CD14-positive monocyte (primary cell): ENCODE measurements around the gene LTBP2. TPM values are rescaled to one million over a fixed set of nuclear protein-coding genes. Genes with fewer than 3 reads are reported as not detected.

Experiments used
- DNase-seq, 3 donors: peaks; one replicate each; pipeline ENCODE4 v3.0.0-alpha.2; 2011 to 2022
- H2AFZ ChIP-seq: 2 replicates; pipeline ENCODE4 v1.6.0; 2012; ENCODE audit warnings: mild to moderate bottlenecking, low read depth, low read length, inconsistent platforms; ENCODE audit not compliant: insufficient read depth, poor library complexity, severe bottlenecking
- H3K27ac ChIP-seq, 2 donors: 1 replicate in 1 of 2; 2 replicates in 1 of 2; pipeline ENCODE4 v1.5.1; 2012 to 2013; ENCODE audit warnings: low read length in 2 of 2, control low read depth in 1 of 2, inconsistent platforms in 1 of 2, low read depth in 1 of 2, mild to moderate bottlenecking in 1 of 2
- H3K27me3 ChIP-seq, 2 donors: one replicate each; pipeline versions ENCODE4 v1.6.0 to v1.6.1; 2011 to 2013; ENCODE audit warnings: low read length in 2 of 2; ENCODE audit not compliant: control insufficient read depth in 2 of 2, insufficient read depth in 2 of 2
- H3K36me3 ChIP-seq, 2 donors: replicated peaks in 1 of 2; 1 replicate in 1 of 2; 2 replicates in 1 of 2; pipeline versions ENCODE4 v1.5.1 to v1.6.1; 2012 to 2013; ENCODE audit warnings: low read length in 2 of 2, control low read depth in 1 of 2, inconsistent platforms in 1 of 2, mild to moderate bottlenecking in 1 of 2; ENCODE audit not compliant: insufficient read depth in 2 of 2, control insufficient read depth in 1 of 2
- H3K4me1 ChIP-seq, 2 donors: 1 replicate in 1 of 2; 2 replicates in 1 of 2; pipeline versions ENCODE4 v1.5.1 to v1.6.1; 2012 to 2013; ENCODE audit warnings: low read length in 2 of 2, control low read depth in 1 of 2, inconsistent platforms in 1 of 2, mild to moderate bottlenecking in 1 of 2, moderate library complexity in 1 of 2; ENCODE audit not compliant: insufficient read depth in 2 of 2, control insufficient read depth in 1 of 2
- H3K4me2 ChIP-seq: replicated peaks from 2 replicates; pipeline ENCODE3; 2012; ENCODE audit warnings: low read length, moderate library complexity, mild to moderate bottlenecking; ENCODE audit not compliant: poor library complexity, severe bottlenecking; ENCODE audit errors: extremely low read depth
- H3K4me3 ChIP-seq, 3 experiments: fragments of 200-600 bp in 1 of 3; sonication (generic) in 1 of 3; replicated peaks in 1 of 3; 1 replicate in 2 of 3; 2 replicates in 1 of 3; pipeline ENCODE4 v1.5.1; 2011 to 2013; ENCODE audit warnings: low read length in 3 of 3, mild to moderate bottlenecking in 3 of 3, control low read depth in 2 of 3, low read depth in 2 of 3, inconsistent platforms in 1 of 3, moderate library complexity in 1 of 3
- H3K79me2 ChIP-seq: 2 replicates; pipeline ENCODE4 v1.6.0; 2012; ENCODE audit warnings: mild to moderate bottlenecking, control low read depth, inconsistent platforms, low read length, moderate library complexity; ENCODE audit not compliant: insufficient read depth
- H3K9ac ChIP-seq: 2 replicates; pipeline ENCODE4 v1.6.0; 2017; ENCODE audit warnings: low read length, mild to moderate bottlenecking; ENCODE audit not compliant: insufficient read depth, poor library complexity, severe bottlenecking
- H3K9me3 ChIP-seq, 2 donors: replicated peaks in 1 of 2; 1 replicate in 1 of 2; 2 replicates in 1 of 2; pipeline versions ENCODE4 v1.5.1 to v1.6.1; 2012 to 2013; ENCODE audit warnings: low read length in 2 of 2, control low read depth in 1 of 2; ENCODE audit not compliant: control insufficient read depth in 1 of 2, insufficient read depth in 1 of 2
- H4K20me1 ChIP-seq: 2 replicates; pipeline ENCODE4 v1.6.0; 2012; ENCODE audit warnings: mild to moderate bottlenecking, low read length, control low read depth, moderate library complexity; ENCODE audit not compliant: insufficient read depth
- H3K27ac Mint-ChIP-seq, 7 donors: one replicate each; pipeline ENCODE4 v1.8.0; 2020; ENCODE audit warnings: mild to moderate bottlenecking in 7 of 7, mixed read lengths in 7 of 7, moderate library complexity in 6 of 7, inconsistent platforms in 2 of 7
- H3K27me3 Mint-ChIP-seq, 3 donors: one replicate each; pipeline ENCODE4 v1.8.0; 2021 to 2022; ENCODE audit warnings: low read depth in 3 of 3, mild to moderate bottlenecking in 3 of 3, mixed read lengths in 3 of 3, moderate library complexity in 3 of 3, inconsistent platforms in 1 of 3
- H3K36me3 Mint-ChIP-seq, 2 donors: one replicate each; pipeline ENCODE4 v1.8.0; 2020; ENCODE audit warnings: mixed read lengths in 2 of 2, inconsistent platforms in 1 of 2, mild to moderate bottlenecking in 1 of 2
- H3K4me1 Mint-ChIP-seq: one replicate; pipeline ENCODE4 v1.8.0; 2020; ENCODE audit warnings: mild to moderate bottlenecking, mixed read lengths
- H3K4me3 Mint-ChIP-seq, 2 donors: one replicate each; pipeline ENCODE4 v1.8.0; 2020; ENCODE audit warnings: mild to moderate bottlenecking in 2 of 2, mixed read lengths in 2 of 2, moderate library complexity in 1 of 2
- H3K9me3 Mint-ChIP-seq, 7 donors: one replicate each; pipeline ENCODE4 v1.8.0; 2020 to 2022; ENCODE audit warnings: mixed read lengths in 7 of 7, mild to moderate bottlenecking in 6 of 7, moderate library complexity in 6 of 7, inconsistent platforms in 2 of 7
- CTCF ChIP-seq: fragments of 200-600 bp; IDR thresholded peaks from one replicate; pipeline ENCODE4 v1.8.0; 2022; ENCODE audit warnings: antibody characterized with exemption, mild to moderate bottlenecking
- WGBS: methylation state at CpG from one replicate; pipeline ENCODE4 v1.1.5; 2013; ENCODE audit warnings: missing lambda C conversion rate; ENCODE audit not compliant: insufficient coverage; 5-methylcytosine and 5-hydroxymethylcytosine counted together
- intact Hi-C, 2 donors: fragments of 100-400 bp; cut with micrococcal nuclease; formaldehyde crosslinking; loops; one replicate each; pipeline versions ENCODE4 v1.15.0 to v1.15.1; 2023
- polyA plus RNA-seq, 3 donors: library from polyadenylated mRNA; depleted of rRNA in 1 of 3; unstranded in 2 of 3; stranded (reverse) in 1 of 3; fragments of 300-500 nt in 2 of 3; fragments of >200 nt in 1 of 3; fragmentation: Illumina TruSeq in 2 of 3; gene quantifications; 1 replicate in 2 of 3; 2 replicates in 1 of 3; pipeline ENCODE4 v1.2.3, GENCODE V29; 2012 to 2021

LTBP2 gene
- polyA plus RNA-seq, 3 donors = 0.04 to 0.24 (median 0.11) TPM

DNA sequence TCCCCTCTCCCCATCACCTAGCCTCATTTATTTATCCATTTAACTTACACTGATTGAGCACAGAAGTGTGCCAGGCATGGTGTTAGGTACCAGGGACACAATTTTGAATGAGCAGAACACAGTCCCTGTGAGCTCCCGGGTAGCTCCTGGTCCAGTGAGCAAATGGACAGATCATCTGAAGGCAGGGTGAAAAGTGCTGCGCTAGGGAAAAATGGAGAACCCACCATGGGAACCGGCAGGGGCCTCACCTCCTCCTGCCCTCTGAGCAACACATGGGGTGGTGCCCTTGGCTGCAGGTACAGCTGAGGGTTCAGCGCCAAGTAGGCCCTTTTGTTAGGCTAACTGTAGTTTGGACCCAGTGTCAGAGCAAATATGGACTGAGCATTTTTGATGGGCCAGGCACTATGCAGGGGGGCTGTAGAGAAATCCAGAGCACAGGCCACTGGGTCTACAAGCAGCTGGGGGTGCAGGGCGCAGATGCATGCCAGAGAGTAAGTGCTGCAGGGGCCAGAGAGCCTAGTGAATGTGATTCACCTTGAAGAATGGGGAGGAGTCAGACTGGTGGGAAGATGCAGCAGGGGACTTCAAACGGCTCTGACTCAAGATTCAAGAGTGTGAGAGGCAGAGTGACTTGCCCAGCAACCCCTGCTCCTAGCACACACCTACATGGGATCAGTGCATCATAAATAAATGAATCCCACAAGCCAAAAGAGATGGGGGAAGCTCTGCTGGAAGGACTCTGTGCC is 28.2 kb downstream of the LTBP2 start:
- no peak for TF ChIP-seq CTCF
- no peak overlapping the region for H3K9ac ChIP-seq
- H3K79me2 ChIP-seq = no peaks in the 10 kb centered on the region
- peaks cover 5 to 11% (median 7%) of the 10 kb centered on the region in 3 donors for H3K27me3 Mint-ChIP-seq
- H3K4me1 Mint-ChIP-seq = no peaks in the 10 kb centered on the region
- H3K4me3 Mint-ChIP-seq = no peak overlapping the region
- DNase-seq = no peak
- H3K4me3 ChIP-seq = no peak overlapping the region
- no peak overlapping the region for H2AFZ ChIP-seq
- no peaks in the 10 kb centered on the region for H3K27me3 ChIP-seq
- H3K9me3 Mint-ChIP-seq = no peaks in the 10 kb centered on the region
- H4K20me1 ChIP-seq = no peaks in the 10 kb centered on the region
- no peak overlapping the region for H3K27ac ChIP-seq
- H3K9me3 ChIP-seq = no peaks in the 10 kb centered on the region
- peak overlapping the region in 1 of 7 donors; percentile 20 for H3K27ac Mint-ChIP-seq
- no peaks in the 10 kb centered on the region for H3K36me3 Mint-ChIP-seq
- no peak overlapping the region for H3K4me2 ChIP-seq
- intact Hi-C loops = loop anchor here in 1 of 2 donors (5.0 kb wide), 1 partner anchor 117 kb away; no protein-coding TSS in a partner anchor
- no peaks in the 10 kb centered on the region for H3K36me3 ChIP-seq
- WGBS = 89% methylated on average over 4 of the region's 6 CpGs
- no peaks in the 10 kb centered on the region for H3K4me1 ChIP-seq

DNA sequence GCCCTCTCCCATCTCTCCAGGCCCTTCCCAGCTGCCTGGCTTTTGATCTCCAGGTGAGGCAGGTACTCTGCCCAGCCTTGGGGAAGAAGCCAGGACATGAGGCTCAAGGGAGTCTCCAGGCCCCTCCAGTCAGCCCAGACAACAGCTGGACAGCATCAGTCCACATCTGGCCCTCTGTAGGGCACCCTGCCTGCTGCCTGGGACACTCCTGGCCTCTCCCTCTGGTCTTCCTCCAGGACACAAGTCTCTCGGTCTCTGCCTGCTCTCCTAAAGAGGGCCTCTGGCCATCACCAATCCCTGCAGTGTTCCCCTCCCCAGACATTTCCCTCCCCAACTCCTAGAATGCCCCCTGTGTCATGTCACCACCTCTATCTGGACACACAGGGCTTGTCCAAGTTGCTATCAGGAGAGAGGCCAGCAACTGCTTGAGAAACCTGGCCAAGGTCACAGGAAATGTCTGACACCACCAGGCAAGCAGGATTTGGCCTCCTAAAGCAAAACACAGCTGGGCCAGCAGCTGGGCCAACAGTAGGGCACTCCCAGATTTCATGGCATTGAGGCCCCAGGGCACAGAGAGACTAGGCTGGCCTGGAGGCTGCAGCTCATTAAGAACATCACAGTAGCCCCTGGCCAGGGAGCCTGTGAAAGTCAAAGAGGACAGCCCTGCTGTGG is 29.0 kb downstream of the LTBP2 start:
- TF ChIP-seq CTCF = no peak
- H4K20me1 ChIP-seq = no peaks in the 10 kb centered on the region
- Mint-ChIP-seq H3K9me3 (no peaks in the 10 kb centered on the region), H3K4me3 (no peak overlapping the region), H3K27me3 (peaks cover 5 to 16% (median 10%) of the 10 kb centered on the region in 3 donors), H3K27ac (peak overlapping the region in 3 of 7 donors; percentile 21 to 54 (median 25)), H3K4me1 (no peaks in the 10 kb centered on the region), H3K36me3 (no peaks in the 10 kb centered on the region)
- H3K9me3 ChIP-seq = no peaks in the 10 kb centered on the region
- no peak overlapping the region for H3K4me2 ChIP-seq
- no peaks in the 10 kb centered on the region for H3K4me1 ChIP-seq
- no peak overlapping the region for H3K4me3 ChIP-seq
- no peak overlapping the region for H3K9ac ChIP-seq
- no peaks in the 10 kb centered on the region for H3K36me3 ChIP-seq
- no peak overlapping the region for H2AFZ ChIP-seq
- H3K27me3 ChIP-seq = no peaks in the 10 kb centered on the region
- 100% methylated on average over 1 of the region's 1 CpG for WGBS
- no peak overlapping the region for H3K27ac ChIP-seq
- no peaks in the 10 kb centered on the region for H3K79me2 ChIP-seq
- DNase-seq = no peak
- intact Hi-C loops = loop anchor here in 1 of 2 donors (5.0 kb wide), 1 partner anchor 116 kb away; no protein-coding TSS in a partner anchor
